GM12891 (cell line): Measurements from ENCODE around the gene HOXD13.

Experiments
- PAX5 ChIP-seq: IDR thresholded peaks from 2 replicates; pipeline ENCODE4 v1.6.1; 2011; ENCODE audit warnings: low read length, moderate library complexity, mild to moderate bottlenecking; ENCODE audit not compliant: insufficient read depth, severe bottlenecking
- POLR2A ChIP-seq: IDR thresholded peaks from 2 replicates; pipeline ENCODE4 v1.6.1; 2011; ENCODE audit warnings: low read depth, low read length, control low read depth
- POLR2AphosphoS5 ChIP-seq: IDR thresholded peaks from 2 replicates; pipeline ENCODE4 v1.6.1; 2011; ENCODE audit warnings: low read depth, low read length, control low read depth
- POU2F2 ChIP-seq: IDR thresholded peaks from 2 replicates; pipeline ENCODE4 v1.6.1; 2011; ENCODE audit warnings: low read depth, mild to moderate bottlenecking, control low read depth, low read length, moderate library complexity
- SPI1 ChIP-seq: IDR thresholded peaks from 2 replicates; pipeline ENCODE4 v1.6.1; 2011; ENCODE audit warnings: low read depth, low read length, control low read depth
- TAF1 ChIP-seq: IDR thresholded peaks from 2 replicates; pipeline ENCODE4 v1.6.1; 2011; ENCODE audit warnings: low read depth, low read length, control low read depth

GRCh38 chr2:176095421-176095820 lies 2.9 kb downstream of the HOXD13 start:
- TF ChIP-seq POLR2AphosphoS5 (no peak), POLR2A (no peak), PAX5 (no peak), TAF1 (no peak), POU2F2 (no peak), SPI1 (no peak)
